HepG2 (cell line): ENCODE results near the gene SMYD1. TPM values are rescaled to one million over a fixed set of nuclear protein-coding genes. Genes with fewer than 3 reads are reported as not detected.

Source experiments
- ATF3 ChIP-seq: sonication (generic); formaldehyde crosslinking; IDR thresholded peaks from 2 replicates; pipeline ENCODE4 v1.4.0; 2020; ENCODE audit warnings: missing genetic modification reagents
- HIC2 ChIP-seq: sonication (generic); formaldehyde crosslinking; IDR thresholded peaks from 2 replicates; pipeline ENCODE4 v1.9.0; 2022; ENCODE audit warnings: low read depth, missing genetic modification reagents
- HMGXB3 ChIP-seq: sonication (generic); formaldehyde crosslinking; IDR thresholded peaks from 2 replicates; pipeline ENCODE4 v1.4.0; 2020; ENCODE audit warnings: missing genetic modification reagents, borderline replicate concordance
- HNRNPUL1 ChIP-seq: fragments of 200-400 bp; formaldehyde crosslinking; IDR thresholded peaks from 2 replicates; pipeline ENCODE4 v1.6.1; 2017; ENCODE audit warnings: low read depth, mild to moderate bottlenecking, low read length, moderate library complexity
- MAZ ChIP-seq, 2 experiments: sonication (generic) in 1 of 2; formaldehyde crosslinking in 1 of 2; IDR thresholded peaks; 2 replicates each; pipeline versions ENCODE4 v1.5.0 to v1.6.1; 2012 to 2020; ENCODE audit warnings: low read depth in 2 of 2, mild to moderate bottlenecking in 2 of 2, borderline replicate concordance in 1 of 2, improper control_type of control experiment in 1 of 2, low read length in 1 of 2, missing genetic modification reagents in 1 of 2, moderate library complexity in 1 of 2
- MED1 ChIP-seq: sonication (generic); formaldehyde crosslinking; IDR thresholded peaks from 2 replicates; pipeline ENCODE4 v1.4.0; 2020; ENCODE audit warnings: missing genetic modification reagents
- MED8 ChIP-seq: sonication (generic); formaldehyde crosslinking; IDR thresholded peaks from 2 replicates; pipeline ENCODE4 v1.8.1; 2023; ENCODE audit warnings: mild to moderate bottlenecking, missing genetic modification reagents; ENCODE audit not compliant: insufficient replicate concordance
- ZHX1 ChIP-seq: sonication (generic); formaldehyde crosslinking; IDR thresholded peaks from 2 replicates; pipeline ENCODE4 v1.8.1; 2022; ENCODE audit warnings: low read depth, mild to moderate bottlenecking, missing genetic modification reagents
- ZMAT3 ChIP-seq: sonication (generic); formaldehyde crosslinking; conservative IDR thresholded peaks from 2 replicates; pipeline ENCODE4 v1.7.0; 2021; ENCODE audit warnings: missing genetic modification reagents
- ZNF710 ChIP-seq: sonication (generic); formaldehyde crosslinking; IDR thresholded peaks from 2 replicates; pipeline ENCODE4 v1.5.0; 2020; ENCODE audit warnings: mild to moderate bottlenecking, missing genetic modification reagents, borderline replicate concordance
- ZNF75D ChIP-seq: sonication (generic); formaldehyde crosslinking; IDR thresholded peaks from 2 replicates; pipeline ENCODE4 v1.8.1; 2023; ENCODE audit warnings: missing genetic modification reagents, mild to moderate bottlenecking, borderline replicate concordance
- polyA plus RNA-seq, 8 experiments: library from polyadenylated mRNA; depleted of rRNA in 3 of 8; stranded (reverse) in 7 of 8; unstranded in 1 of 8; fragments of >200 nt; fragmentation: Illumina TruSeq in 4 of 8; extraction: Trizol in 4 of 8; gene quantifications; 2 replicates each; pipeline versions ENCODE4 v1.2.1 to v1.2.3, GENCODE V29; 2011 to 2016; ENCODE audit warnings: low read depth in 4 of 8, missing spikeins in 1 of 8, mixed read lengths in 1 of 8; ENCODE audit not compliant: insufficient read depth in 1 of 8
- total RNA-seq, 5 experiments: library from RNA; depleted of rRNA; stranded (reverse); fragments of >200 nt; fragmentation: Illumina TruSeq; extraction: Trizol; gene quantifications; 2 replicates each; pipeline ENCODE4 v1.2.3, GENCODE V29; 2016; ENCODE audit warnings: low read depth in 1 of 5

SMYD1 gene
- total and polyA plus RNA-seq, 2 of the 13 experiments (the other 11 are each of a cell fraction or from before 2014, with no cell fraction given): not detected

- TF ChIP-seq ZNF75D (CRISPR knock-in tag) (no peak), ZMAT3 (CRISPR knock-in tag) (0 out of 2 replicates have a peak, but pooled peaks have one; percentile 33), ZHX1 (0 out of 2 replicates have a peak, but pooled peaks have one; percentile 7), MED1 (CRISPR knock-in tag) (peak; percentile 18; the same call in 1 of the 2 replicates), HMGXB3 (no peak), HNRNPUL1 (no peak), HIC2 (CRISPR knock-in tag) (no peak), MED8 (no peak), ZNF710 (CRISPR knock-in tag) (no peak), MAZ (IDR thresholded peaks at IDR 0.05; ENCODE audit: borderline replicate concordance, low read depth, low read length) (no peak), MAZ (CRISPR knock-in tag; IDR thresholded peaks at IDR 0.05; ENCODE audit: low read depth) (0 out of 2 replicates have a peak, but pooled peaks have one; percentile 59), ATF3 (CRISPR knock-in tag) (no peak)
Measured at GRCh38 chr2:88125924-88126771, 58.5 kb downstream of the SMYD1 start (continued).
